HG02884 (cell line): Measurements from ENCODE around the gene PEAK3.

Source experiments
- ATAC-seq: cut with Tn5 transposase; IDR thresholded peaks from one replicate; pipeline ENCODE4 v1.9.1; 2021; ENCODE audit warnings: mild to moderate bottlenecking, moderate library complexity; ENCODE audit not compliant: unreplicated experiment

The PEAK3 gene

DNA sequence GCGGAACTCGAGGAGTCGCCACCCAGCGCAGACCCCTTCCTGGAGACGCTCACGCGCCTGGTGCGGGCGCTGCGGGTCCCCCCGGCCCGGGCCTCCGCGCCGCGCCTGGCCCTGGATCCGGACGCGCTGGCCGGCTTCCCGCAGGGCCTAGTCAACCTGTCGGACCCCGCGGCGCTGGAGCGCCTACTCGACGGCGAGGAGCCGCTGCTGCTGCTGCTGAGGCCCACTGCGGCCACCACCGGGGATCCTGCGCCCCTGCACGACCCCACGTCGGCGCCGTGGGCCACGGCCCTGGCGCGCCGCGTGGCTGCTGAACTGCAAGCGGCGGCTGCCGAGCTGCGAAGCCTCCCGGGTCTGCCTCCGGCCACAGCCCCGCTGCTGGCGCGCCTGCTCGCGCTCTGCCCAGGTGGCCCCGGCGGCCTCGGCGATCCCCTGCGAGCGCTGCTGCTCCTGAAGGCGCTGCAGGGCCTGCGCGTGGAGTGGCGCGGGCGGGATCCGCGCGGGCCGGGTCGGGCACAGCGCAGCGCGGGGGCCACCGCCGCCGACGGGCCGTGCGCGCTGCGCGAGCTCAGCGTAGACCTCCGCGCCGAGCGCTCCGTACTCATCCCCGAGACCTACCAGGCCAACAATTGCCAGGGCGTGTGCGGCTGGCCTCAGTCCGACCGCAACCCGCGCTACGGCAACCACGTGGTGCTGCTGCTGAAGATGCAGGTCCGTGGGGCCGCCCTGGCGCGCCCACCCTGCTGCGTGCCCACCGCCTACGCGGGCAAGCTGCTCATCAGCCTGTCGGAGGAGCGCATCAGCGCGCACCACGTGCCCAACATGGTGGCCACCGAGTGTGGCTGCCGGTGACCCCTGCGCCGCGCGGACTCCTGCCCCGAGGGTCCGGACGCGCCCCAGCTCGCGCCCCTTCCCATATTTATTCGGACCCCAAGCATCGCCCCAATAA is 30.6 kb downstream of the PEAK3 start:
- ATAC-seq = no peak

DNA sequence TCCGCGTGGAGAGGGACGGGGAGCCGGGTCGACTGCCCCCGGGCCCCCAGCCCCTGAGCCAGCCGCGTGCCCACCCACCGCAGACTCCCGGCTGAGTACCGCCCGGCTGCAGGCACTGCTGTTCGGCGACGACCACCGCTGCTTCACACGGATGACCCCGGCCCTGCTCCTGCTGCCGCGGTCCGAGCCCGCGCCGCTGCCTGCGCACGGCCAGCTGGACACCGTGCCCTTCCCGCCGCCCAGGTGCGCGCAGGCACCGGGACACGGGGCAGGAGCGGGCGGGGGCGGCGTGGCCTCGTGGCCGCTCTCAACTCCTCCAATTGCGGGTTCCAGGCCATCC is 31.2 kb downstream of the PEAK3 start:
- ATAC-seq = no peak

DNA sequence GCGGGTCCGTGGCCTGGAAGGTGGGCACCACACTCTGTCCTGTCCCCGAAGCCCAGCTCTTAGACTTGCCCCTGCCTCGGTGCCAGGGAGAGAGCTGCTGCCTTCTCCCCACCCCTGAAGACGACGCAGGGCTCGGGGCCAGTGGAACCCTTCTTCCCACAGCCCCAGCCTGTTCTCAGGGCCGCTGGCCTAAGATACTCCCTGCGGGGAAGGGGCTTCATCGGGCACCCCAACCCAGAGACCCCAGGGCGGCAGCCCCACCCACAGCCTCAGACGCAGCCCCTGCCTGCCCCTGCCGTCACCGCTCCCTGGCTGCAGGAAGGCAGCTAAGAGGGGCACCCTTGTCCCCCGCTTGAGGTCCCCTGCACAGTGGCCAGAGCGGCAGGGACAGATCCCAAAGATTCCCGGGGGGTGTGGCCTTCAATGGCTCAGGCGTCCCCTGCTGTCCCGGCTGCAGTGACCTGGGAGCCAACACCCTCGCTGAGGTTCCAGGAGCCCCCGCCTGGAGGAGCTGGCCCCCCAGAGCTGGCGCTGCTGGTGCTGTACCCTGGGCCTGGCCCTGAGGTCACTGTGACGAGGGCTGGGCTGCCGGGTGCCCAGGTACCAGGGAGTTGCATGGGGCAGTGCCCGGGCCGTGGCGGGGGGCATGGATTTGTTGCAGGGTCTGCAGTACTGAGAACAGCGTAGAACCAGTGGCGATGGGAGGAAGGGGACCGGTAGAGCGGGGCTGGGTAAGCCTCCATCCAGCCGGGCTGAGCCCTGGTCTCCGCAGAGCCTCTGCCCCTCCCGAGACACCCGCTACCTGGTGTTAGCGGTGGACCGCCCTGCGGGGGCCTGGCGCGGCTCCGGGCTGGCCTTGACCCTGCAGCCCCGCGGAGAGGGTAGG is 31.9 kb downstream of the PEAK3 start:
- no peak for ATAC-seq

DNA sequence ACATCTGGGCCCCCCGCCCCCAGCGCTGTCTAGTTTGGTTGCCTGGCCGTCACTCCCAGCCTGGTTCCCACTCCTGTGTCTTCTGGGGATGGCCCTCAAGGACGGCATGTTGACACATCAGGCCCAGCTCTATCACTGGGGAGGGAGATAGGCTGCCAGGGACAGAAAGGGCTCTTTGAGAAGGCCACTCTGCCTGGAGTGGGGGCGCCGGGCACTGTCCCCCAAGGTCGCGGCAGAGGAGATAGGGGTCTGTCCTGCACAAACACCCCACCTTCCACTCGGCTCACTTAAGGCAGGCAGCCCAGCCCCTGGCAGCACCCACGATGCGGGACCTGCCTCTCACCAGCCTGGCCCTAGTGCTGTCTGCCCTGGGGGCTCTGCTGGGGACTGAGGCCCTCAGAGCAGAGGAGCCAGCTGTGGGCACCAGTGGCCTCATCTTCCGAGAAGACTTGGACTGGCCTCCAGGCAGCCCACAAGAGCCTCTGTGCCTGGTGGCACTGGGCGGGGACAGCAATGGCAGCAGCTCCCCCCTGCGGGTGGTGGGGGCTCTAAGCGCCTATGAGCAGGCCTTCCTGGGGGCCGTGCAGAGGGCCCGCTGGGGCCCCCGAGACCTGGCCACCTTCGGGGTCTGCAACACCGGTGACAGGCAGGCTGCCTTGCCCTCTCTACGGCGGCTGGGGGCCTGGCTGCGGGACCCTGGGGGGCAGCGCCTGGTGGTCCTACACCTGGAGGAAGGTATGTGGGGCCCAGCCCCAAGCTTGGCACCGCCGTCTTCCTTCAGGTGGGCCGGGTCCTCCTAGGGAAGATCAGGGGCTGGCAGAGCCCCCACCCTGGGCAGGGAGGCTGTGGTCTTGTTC is 32.7 kb downstream of the PEAK3 start, which contains the start of gene AMH:
TSS of gene AMH (plus strand) at position 314 of the 857 bp plus-strand sequence. CDS start at position 324, 10 bp downstream.
- ATAC-seq = no peak

DNA sequence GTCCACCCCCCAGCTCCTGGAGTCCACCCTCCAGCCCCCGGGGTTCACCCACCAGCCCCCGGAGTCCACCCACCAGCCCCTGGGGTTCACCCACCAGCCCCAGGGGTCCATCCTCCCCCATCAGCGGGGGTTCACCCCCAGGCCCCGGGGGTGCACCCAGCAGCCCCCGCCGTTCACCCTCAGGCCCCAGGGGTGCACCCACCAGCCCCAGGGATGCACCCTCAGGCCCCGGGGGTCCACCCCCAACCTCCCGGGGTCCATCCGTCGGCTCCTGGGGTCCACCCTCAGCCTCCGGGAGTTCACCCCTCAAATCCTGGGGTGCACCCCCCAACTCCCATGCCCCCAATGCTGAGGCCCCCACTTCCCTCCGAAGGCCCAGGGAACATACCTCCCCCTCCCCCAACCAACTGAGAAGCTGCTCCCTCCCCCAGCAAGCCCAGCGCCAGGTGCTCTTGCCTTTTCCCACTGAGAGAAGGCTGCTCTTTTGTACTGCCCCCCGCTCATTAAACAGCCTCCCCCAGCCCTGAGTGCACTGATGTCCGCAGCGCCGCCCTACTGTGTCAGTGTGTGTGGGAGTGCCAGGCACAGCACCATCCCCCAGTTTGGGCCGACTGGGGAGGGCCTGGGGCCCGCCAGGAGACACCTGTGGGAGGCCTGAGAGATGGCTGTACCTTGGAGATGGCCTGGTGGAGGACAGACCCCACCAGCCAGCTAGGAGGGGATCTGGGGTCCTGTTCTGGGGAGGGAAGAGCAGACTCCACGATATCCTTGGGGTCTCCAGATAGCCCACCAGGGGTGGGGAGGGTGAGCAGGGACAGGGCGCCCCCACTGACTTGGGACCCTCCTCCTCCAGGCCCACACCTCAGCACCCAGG is 33.6 kb downstream of the PEAK3 start:
- no peak for ATAC-seq

DNA sequence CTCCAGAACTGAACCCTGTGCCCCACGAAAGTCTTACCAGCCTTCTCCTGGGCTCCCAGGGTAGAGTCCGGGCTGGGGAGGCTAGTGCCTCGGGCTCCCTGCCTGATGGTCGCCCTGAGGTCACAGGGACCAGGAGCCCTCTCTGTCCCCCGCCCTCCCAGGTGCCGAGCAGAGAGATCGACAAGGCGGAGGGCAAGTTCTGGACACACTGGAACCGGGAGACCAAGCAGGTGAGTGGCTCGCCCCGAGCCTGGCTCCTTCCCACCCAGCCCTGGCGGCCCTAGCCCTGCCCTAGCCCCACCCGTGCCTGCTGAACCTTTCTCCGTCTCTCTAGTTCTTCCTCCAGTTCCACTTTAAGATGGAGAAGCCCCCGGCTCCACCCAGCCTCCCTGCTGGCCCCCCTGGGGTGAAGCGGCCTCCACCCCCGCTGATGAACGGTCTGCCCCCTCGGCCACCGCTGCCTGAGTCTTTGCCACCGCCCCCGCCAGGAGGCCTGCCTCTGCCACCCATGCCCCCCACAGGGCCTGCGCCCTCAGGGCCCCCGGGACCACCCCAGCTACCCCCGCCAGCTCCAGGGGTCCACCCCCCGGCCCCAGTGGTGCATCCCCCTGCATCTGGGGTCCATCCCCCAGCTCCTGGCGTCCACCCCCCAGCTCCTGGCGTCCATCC is 34.4 kb downstream of the PEAK3 start:
- no peak for ATAC-seq

DNA sequence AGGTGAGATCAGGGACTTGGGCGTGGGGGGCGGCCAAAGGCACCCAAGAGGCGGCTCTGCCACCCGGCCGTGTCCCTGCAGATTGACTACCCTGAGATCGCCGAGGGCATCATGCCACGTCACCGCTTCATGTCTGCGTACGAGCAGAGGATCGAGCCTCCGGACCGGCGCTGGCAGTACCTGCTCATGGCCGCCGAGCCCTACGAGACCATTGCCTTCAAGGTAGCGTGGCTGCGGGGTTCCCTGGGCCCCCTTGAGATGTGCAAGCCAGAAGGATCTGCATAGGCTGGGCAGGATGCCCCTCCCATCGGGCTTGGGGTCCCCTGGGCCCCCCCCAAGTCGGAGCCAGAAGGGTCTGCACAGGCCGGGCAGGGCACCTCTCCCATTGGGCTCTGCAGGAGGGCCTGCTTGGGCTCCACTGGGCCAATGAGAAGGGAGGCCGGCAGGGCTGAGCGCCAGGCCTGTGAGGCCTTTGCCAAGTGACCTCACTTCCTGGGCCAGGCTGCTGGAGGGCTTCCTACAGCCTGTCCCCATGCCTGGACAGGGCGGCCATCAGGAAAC is 35.1 kb downstream of the PEAK3 start:
- ATAC-seq = no peak

DNA sequence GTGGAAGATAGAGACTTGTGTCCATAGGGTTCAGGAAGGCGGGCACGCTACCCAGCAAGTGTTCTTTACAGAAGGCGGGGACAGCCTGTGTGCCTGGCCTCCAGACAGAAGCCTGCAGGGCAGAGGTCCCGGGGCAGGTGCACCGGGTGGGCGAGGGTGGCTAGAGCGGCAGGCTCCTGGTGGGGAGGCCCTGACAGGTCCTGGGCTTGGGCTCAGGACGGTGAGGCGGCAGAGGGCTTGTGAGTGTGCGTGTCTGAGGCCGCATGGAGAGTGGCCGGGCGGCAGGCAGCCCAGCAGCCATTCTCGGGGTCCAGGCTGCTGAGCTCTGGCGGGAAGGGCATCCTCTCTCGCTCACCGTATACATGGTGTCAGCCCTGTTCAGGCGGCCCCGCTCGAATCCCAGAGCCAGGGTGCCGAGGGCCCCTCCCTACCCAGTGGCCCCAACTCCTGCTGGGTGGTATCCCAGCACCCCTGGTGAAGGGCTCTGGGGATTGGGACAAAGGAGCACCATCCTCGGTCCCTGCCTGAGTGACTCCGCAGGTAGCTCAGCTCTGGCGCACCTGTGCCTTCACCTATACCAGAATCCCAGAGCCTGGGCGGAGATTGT is 35.9 kb downstream of the PEAK3 start:
- ATAC-seq = no peak

DNA sequence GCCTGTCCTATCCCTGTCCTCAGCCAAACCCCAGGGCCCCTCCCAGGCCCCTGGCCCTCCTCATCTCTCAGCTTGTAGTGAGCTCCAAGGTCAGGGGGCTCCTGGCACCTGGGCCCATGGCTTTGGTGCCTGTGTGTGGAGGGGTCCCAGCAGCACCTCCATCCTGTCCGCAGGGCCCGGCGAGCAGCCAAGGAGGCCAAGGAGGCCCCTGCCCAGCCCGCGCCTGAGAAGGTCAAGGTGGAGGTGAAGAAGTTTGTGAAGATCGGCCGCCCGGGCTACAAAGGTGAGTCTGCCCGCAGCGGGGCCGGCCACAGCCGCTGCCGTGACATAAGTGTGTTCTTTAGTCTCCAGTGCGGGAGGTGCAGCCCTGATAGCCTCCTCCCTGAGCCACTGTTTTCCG is 36.7 kb downstream of the PEAK3 start:
- ATAC-seq = no peak

DNA sequence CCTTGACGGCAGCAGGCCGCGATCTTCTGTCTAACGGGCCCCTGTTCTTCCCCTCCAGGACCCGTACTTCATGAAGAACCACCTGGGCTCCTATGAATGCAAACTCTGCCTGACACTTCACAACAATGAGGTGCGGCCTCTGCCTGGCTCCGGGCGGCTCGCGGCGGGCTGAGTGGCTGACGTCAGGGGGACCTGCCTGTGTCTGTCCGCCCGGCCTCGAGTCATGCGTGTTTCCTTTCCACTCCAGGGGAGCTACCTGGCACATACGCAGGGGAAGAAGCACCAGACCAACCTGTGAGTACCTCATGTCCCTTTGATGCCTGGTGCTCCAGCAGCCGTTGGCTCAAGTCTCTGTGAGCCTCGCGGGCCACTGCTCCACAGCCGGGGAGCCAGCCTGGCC is 37.5 kb downstream of the PEAK3 start:
- no peak for ATAC-seq

DNA sequence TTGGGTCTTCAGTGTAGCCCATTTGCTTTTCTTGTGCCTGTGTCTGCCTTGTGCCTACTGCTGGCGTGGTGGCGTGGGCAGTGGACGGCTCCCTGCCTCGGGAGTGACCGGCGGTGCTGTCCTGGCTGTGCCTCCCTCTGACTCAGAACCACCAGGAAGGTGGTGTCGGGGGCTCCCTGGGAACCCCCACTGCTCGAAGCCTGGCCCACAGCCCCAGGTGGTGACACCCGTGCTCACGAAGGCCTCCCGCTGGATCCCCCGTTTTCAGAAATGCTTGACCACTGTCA is 37.9 kb downstream of the PEAK3 start:
- ATAC-seq = no peak

DNA sequence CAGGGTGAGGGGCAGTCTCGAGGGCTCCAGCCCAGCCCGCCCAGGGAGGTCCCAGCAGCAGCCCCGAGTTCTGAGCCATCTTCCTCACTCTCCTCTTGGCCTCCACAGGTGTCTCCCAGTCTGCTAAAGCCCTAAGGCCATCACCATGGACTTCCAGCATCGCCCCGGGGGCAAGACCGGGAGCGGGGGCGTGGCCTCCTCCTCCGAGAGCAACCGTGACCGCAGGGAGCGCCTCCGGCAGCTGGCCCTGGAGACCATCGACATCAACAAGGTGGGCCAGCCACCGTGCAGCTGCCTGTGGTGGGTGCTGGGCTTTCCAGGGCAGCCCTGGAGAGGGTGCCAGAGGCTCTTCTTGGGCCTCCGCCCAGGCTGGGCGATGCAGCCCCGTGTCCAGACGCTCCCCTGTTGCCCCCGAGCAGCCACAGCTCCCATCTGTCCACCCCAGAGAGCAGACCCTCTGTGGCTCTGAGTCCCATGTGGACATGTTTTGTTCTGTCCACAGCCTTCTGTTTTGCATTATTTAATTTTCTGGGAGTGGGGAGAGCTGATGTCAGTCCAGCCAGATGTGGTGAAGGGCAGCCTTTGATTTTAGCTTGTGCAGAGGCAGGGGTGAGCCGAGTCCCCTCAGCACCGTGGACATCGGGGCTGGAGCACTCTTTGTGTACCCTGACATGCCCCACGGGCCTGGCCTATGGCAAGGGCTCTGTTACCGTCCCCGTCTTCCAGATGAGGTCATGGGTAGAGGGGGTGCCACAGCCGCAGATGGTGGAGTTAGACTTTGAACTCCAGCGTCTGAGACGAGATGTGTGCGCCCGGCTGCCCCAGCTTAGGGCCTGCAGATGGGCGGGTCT is 38.5 kb downstream of the PEAK3 start:
- no peak for ATAC-seq

DNA sequence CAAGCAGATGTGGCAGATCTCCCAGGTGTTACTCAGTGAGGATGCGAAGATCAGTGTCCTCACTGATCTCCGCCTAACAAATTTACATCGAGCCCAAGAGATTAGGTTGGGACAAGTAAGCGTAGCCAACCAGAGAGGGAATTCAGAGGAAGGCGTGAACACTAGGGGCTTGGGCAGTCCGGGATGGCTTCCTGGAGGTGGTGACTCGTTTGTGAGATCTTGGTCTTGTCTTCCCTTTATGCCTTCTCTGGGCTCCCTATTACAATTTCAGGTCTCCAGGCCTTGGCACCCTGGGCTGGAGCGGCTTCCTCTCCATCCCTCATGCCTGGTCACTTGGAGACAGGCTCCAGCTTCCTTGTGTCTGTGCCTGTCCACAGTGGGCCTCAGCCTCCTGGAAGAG is 39.2 kb downstream of the PEAK3 start:
- no peak for ATAC-seq

DNA sequence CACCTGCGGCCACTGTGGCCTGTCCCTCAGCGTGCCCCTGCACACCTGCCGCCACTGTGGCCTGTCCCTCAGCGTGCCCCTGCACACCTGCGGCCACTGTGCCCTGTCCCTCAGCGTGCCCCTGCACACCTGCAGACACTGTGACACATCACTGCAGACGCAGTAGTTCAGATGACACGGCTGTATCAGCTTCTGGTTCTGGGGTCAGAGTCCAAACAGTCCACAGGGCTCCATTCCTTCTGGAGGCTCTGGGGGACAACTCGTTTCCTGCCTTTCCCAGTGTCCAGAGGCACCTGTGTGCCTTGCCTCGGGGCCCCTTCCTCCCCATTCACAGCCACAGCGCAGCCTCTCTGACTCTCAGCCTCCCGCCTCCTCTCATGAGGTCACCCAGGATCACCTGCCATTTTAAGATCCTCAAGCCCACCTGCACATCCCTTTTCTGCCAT is 39.9 kb downstream of the PEAK3 start:
- no peak for ATAC-seq

DNA sequence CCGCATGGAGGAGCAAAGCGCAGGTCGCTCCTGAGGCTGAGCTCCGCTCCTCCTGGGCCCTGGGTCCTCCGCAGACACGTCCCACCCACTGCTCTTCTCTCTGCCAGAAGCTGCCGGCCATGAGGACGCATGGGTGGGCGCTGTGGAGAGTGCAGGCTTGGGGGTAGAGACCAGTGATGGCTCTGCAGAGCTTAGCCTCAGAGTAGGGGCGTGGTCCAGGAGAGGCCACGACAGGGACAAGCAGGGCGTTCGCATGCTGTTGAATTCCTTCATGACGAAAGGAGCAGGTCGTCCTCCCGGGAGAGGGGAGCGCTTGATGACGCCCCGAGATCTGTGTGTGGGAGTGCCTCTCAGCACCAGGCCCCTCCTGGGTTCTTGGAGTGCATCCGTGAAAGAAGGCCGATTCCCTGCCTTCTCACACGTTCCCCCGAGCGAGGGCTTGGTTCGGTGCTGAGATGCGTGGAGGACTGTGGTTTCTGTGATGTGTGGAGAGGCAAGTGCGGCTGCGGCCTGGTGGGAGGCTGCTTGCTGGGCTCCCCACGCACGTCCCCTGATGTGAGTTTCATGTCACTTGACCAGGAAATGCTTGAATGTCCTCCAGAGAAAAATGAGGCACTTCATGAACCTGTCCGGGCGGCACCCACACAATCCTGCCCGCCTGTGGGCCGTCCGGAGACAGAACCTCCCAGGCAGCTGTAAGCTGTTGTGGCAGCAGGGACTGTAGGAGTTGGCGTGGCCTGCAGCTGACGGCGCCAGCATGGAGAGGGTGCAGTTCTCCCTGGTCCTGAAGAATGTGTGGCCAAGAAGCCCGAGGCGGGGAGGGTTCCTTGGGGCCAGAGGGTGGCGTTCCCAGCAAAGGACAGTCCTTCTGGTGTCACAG is 40.9 kb downstream of the PEAK3 start:
- ATAC-seq = no peak

DNA sequence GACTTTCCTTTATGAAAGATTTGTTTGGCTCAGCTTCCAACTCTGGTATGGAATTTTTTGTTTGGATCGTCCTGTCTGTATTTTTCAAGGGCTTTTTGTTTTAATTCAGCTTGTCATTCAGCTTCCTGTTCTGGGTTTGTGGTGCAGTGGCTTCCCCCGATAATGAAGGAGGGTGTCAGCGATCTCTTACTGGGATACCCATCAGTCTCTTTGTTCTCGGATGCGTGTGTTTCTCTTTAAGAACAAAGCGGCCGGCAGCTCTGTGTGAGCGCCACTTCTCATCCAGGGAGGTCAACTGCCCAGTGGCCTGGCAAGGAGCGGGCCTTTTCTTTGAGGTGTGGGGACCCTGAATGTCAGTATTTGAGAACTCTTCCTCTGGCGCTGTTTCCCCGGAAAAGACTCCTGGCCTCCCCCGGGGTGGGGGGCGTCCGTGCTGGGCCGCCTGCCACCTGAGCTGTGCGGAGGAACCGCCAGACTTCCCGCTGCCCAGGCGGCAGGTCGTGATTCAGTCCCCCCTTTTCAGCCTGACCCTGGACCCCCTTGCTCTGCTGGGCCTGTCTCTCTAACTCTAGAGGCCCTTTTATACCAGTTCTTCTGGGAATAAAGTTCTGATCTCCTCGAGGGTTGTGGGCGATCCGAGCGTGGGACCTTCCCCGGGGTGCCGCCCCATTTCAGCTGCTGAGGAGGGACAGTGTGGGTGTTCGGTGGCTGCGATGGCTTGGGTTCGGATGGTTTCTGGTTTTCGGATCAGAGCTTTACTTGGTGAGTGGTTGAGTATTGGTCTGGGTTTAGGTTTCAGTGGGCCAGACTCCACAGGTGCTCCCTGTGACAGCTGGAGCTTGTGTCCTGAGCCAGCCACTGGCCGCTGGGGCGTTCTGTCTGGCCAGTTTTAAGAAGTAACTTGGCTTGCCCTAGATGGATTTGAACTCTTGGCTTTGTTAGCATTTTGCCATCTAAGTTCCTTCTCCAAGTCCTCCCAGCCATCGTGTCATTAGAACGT is 41.9 kb downstream of the PEAK3 start:
- ATAC-seq = no peak
